Body of pancreas (tissue), 4 donors: ENCODE data around the gene GORASP2.

Experiments used
- POLR2A ChIP-seq, 3 donors: fragments of 450-650 bp; IDR thresholded peaks; one replicate each; pipeline ENCODE4 v1.6.1; 2016; ENCODE audit warnings: antibody characterized with exemption in 3 of 3, mild to moderate bottlenecking in 2 of 3
- TF ChIP-seq, protein P1 (sequence below), 7 experiments: fragments of 450-650 bp in 4 of 7; fragments of 200-600 bp in 3 of 7; sonication (generic) in 3 of 7; IDR thresholded peaks; one replicate each; pipeline ENCODE4 v1.5.1; 2016 to 2019; ENCODE audit warnings: antibody characterized with exemption in 7 of 7

DNA sequence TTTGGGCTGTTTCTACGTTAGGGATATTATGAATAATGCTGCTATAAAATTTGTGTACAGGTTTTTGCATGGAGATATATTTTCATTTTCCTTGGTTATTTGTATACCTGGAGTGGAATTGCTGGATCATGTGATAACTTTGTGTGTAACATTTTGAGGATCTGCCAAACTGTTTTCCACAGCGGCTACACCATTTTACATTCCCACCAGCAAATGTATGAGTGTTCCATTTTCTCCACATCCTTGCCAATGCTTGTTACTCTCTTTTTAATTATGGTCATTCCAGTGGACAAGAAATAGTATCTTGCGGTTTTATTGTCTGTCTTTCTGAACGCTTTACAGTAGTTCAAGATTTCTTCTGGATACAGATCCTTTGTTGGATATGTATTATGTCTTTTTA is 13.6 kb downstream of the GORASP2 start:
- TF ChIP-seq POLR2A (IDR thresholded peaks at IDR 0.05), result no peak
- TF ChIP-seq, protein P1, sequence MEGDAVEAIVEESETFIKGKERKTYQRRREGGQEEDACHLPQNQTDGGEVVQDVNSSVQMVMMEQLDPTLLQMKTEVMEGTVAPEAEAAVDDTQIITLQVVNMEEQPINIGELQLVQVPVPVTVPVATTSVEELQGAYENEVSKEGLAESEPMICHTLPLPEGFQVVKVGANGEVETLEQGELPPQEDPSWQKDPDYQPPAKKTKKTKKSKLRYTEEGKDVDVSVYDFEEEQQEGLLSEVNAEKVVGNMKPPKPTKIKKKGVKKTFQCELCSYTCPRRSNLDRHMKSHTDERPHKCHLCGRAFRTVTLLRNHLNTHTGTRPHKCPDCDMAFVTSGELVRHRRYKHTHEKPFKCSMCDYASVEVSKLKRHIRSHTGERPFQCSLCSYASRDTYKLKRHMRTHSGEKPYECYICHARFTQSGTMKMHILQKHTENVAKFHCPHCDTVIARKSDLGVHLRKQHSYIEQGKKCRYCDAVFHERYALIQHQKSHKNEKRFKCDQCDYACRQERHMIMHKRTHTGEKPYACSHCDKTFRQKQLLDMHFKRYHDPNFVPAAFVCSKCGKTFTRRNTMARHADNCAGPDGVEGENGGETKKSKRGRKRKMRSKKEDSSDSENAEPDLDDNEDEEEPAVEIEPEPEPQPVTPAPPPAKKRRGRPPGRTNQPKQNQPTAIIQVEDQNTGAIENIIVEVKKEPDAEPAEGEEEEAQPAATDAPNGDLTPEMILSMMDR (IDR thresholded peaks at IDR 0.05), result no peak
